Stimulated activated CD4-positive, alpha-beta T cell treated with anti-CD3 and anti-CD28 coated beads, Interleukin-12 subunit alpha, Interleukin-12 subunit beta, amount 100 ng/mL, for 24 hours (primary cell): Measurements from ENCODE around the gene SAMD1.
A peak's percentile ranks its signal among the peaks of the same experiment; 100 is the strongest.

Experiments
- DNase-seq, 2 experiments: peaks; one replicate each; pipeline ENCODE4 v3.0.0-alpha.2; 2020; ENCODE audit warnings: low read depth in 2 of 2

SAMD1 gene

DNA sequence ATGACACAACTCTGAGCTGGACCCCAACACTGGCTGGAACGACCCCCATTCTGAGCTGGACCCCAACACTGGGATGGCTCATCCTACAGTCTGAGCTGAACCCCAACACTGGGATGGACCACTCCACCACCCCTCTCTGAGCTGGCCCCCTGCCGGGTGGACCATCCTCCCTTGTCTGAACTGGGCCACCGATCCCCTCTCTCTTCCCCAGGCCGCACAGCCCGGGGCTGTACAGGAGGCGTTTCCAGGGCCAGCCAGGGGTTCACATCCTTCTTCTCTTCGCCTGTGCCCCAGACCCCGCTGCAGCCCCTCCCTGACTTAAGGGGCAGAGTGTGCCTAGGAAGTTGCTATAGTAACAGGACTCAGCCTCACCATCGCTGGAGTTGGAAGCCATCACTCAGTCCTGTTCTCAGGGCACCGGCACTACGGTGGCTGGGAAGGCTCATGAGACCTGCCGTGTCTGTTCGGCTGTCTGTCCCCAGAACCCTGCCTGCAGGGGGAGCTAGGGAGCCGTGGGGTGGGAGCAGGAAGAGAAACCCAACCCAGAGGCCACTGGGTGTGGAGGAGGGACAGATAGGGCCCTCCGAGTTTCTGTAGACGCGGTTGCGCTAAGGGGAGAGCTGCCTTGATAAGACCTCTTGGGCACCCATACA is 23.3 kb upstream of the SAMD1 start:
- DNase-seq = peak in 1 of 2 experiments; percentile 46

DNA sequence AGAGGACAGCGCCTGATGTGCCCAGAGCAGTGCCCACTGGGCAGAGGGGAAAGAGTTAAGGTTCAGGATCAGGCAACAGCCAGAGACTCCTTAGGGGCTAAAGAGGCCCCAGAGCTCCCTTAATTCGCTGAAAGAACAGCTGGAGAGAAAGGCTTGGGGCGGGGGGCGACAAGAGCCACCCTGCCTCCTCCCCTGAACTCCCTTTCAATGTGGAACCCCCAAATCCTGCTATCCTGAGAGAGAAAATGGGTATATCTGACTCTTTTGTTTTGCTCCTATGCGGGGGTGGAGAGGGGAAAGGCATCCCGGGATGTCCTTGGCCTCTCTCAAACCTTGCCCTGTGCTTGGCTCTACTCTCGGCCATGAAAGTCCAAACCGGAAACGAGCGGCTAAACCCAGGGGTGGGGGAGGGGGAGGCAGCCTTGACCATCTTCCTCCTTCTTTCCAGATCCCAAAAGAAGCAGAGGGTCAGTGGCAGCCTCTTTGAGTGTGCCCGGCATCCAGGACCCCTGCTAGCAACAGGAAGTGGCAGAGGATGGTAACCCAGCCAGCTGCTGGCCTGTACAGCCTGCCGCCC is 22.3 kb upstream of the SAMD1 start:
- DNase-seq = no peak

DNA sequence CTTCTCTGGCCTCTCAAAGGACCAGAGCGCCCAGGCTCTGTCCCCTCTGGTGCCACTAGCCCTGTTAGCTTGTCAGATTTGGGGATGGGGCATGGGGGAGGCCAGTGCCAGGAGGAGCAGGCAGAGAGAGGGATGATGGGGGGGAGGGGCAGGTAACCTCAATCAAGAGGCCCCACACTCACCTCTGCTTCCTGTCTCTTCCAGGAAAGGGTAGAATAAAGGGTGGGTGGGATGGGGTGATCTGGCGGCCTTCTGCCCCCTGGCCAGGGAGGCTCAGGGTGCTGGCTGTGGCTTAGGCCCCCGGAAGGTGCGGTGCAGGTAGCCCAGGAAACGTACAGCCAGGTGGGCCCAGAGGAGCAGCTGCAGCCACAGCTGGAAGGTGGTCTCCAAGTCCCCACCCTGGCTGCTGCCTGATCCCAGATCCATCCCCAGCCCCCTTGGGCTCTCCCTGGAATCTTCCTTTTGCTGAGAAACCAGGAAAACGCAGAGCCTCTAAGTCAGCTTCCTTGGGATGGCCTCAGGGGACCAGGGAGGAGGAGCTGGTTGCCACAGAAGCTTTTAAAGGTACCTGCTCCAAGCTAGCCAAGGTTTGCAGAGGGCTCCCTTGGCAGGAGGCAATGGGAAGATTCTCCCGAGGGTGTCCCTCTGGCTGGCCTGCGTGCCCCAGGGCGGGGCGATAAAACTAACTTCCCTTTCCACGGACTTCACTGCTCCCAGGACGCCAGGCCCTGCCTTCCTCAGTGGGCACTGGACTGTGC is 21.7 kb upstream of the SAMD1 start:
- DNase-seq = no peak

DNA sequence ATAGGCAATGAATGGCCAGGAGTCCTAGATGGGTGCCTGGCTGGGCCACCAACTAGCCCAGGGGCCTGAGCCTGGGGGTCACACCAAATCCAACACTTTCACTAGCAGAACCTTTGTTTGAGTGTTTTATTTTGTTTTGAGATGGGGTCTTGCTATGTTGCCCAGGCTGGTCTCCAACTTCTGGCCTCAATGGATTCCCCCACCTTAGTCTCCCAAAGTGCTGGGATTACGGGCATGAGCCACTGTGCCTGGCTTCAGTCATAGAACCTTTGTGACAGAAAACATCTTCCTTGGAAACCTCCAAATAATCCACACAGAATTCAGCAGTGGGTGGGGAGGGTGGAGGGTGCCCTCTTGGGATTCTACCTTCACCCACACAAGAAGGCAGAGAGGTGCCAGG is 20.9 kb upstream of the SAMD1 start:
- DNase-seq = no peak

DNA sequence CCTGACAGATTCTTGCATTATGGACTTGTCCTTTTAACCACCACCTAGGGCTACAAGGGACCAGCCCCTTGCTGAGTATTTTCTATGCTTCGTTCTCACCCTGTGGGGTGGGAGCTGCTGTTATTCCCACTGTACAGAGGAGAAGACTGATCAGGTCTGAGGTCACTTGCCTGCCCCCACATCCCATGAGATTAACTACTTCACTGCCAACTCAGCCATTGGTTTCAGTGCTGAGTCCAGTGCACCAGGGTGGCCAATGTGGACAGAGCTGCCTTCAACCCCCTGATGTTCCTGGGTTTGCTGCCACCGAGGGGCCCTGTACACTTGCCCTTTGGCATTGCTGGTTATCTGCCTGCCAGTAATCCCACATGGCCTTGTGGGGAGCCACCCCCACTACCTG is 20.1 kb upstream of the SAMD1 start:
- no peak for DNase-seq

DNA sequence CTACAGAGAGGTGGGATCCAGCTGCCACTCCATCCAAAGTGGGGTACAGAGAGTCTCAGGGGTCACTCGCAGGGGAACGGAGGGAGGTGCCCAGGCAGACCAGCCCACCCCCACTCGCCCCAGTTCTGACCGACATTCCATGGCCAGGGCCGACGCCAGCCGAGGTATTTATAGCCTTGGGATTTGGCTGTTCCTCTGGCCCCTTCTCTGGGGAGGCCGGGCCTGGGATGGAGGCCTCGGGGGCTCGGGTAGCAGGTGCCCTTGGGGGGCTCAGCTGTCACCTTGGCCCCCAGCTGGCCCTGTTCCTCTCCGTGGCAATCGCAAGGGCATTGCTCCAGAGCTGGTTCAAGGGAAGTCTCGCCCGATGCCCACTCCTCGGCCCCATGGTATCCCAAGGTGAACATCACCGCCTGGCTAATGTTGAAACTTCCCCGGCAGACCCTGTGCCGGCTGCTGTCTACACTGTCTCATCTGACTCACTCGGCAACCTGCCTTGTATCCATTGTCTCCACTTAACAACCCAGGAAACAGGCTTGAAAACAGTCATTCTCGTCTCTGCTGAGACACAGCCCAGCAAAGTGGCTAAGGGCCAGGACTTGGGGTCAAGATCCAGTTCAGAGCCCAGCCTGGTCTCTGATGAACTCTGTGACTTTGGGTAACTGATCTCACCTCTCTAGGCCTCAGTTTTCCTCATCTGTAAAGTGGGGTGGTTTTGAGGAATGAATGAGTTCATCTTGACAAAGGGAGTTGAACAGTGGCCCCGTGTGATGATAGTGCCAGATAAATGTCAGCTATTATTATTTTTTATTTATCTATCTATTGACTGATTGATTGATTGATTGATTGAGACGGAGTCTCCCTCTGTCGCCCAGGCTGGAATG is 17.3 kb upstream of the SAMD1 start:
- DNase-seq = no peak

DNA sequence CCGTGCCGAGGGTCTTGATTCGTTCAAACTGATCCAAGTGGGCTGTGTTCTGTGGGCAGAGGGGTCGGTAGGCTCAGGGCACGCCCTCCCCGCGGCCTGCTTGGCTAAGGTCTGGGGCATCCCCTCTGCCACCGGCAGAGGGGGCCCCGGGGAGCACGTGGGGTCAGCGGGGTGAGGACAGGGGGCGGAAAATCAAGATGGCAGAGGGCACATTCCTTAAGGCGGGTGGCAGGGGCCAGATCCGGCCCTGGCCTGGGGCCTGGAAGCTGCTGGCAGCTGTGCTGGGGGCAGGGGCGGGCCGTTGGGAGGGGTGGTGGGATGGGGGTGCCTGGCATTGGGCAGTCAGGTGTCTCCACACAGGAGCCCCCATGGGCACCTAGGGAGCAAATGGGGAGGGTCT is 16.3 kb upstream of the SAMD1 start:
- DNase-seq = no peak

DNA sequence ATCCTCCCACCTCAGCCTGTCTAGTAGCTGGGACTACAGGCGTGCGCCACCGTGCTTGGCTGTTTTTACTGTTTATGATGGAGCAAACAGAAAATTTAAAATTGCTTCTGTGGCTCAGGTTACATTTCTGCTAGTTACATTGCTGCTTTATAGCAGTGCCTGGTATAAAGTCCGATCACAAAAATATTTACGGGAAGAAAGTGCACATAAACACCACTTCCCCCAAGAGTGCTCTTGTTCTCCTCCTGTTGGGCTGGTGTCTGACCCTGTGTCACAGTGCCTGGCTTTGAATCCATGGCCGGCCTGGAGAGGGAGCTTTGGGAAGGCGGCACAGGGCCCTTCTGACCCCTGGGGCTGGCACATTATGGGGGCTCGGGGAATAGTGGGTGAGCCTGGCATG is 15.1 kb upstream of the SAMD1 start:
- no peak for DNase-seq

DNA sequence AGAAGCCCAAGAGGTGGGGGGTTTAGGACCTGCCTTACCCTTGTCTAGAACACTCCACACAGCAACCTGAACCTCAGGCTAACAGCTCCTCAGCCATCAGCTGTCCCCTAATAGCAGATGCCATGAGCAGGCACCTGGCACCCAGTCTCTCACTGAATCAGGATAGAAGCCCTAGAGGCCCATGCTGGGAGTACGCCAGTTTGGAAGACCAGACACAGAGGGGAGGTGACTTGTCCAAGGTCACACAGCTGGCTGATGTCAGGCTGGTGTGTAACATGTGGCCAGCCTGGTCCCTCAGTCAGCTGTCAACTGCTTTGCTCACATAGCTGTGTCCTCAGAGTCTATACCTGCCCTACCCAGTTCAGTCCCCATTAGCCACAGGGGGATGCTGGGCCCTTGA is 12.8 kb upstream of the SAMD1 start:
- no peak for DNase-seq

DNA sequence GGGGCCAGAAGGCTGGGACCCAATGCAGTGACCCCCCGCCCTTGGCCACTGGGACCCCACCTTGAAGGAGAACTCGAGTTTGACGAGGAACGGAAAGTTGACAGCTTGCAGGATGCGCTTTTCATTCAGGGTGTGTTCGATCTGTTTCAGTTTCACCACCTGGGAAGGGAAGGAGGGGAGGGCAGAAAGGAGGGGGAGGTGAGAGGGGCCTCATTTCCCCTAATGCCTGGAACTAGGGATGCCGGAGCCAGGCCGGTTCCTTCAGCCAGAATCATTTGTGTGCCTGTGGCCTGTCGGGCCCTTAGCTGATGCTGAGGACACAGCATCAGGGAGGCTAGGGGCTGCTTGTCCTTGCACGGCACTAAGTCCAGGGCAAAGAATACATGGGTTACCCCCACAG is 12.2 kb upstream of the SAMD1 start:
- DNase-seq = no peak

DNA sequence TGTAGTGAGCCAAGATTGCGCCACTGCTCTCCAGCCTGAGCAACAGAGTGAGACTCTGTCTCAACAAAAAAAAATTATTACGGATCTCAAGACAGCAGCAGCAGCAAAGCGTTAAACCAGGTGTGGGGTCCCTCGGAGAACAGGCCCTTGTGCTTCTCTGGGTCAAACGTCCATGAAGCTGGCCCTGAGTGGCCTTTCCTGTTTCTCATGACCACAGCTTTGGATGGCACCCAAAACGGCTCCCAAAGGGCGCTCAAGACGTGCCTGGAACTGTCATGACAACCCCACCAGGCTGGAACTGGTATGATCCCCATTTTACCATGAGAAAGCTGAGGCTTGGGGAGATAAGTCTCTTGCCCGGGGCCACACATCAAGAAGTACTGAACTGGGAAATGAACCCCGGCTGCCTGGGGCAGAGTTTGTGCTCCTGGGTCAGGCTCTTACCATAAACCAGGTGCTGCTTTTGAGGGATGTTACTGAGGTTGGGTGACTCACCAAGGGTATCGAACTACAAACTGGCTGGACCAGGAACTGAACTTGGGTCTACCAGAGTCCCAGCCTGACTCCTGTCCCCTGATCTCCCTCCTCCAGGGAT is 11.6 kb upstream of the SAMD1 start:
- DNase-seq = no peak

DNA sequence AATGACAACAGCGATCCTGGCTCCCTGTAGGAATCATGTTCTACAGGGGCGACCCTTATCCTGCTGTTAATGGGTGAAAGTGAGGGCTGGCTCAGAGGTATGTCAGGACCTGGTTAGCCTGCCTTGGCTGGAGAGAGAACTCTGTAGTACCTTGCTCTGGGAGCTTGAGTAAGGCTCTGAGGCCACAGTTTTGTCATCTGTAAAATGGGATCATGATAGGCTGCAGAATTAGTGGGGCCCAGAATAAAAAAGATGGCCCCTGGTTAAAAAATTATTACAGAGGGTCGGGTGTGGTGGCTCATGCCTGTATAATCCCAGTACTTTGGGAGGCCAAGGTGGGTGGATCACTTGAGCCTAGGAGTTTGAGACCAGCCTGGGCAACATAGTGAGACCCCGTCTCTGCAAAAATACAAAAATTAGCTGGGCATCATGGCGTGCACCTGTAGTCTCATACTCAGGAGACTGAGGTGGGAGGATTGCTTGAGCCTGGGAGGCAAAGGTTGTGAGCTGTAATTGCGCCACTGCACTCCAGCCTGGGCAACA is 10.5 kb upstream of the SAMD1 start:
- DNase-seq = no peak

DNA sequence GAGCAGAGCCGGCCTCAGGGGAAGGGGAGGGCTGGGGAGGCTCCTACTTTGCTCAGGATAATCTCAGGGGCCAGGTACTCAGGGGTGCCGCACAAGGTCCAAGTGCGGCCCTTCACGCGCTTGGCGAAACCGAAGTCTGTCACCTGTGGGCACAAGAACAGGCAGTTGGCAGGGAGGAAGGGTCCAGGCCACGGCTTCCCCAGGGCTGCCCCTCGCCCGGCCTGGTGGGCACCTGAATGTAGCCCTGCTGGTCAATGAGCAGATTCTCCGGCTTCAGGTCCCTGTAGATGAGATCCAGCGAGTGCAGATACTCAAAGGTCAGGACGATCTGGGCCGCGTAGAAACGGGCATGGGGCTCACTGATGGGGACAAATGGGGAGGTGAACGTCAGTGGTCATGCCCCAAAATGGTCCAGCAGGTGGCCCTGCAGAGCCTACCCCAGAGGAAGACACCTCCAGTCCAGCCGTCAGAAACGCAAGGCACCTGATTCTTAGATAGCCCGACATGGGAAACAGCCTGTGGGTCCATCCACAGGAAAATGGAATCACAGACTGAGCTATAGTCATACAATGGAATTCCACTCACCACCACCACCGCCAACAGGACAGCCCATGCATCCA is 7.1 kb upstream of the SAMD1 start:
- DNase-seq = no peak

DNA sequence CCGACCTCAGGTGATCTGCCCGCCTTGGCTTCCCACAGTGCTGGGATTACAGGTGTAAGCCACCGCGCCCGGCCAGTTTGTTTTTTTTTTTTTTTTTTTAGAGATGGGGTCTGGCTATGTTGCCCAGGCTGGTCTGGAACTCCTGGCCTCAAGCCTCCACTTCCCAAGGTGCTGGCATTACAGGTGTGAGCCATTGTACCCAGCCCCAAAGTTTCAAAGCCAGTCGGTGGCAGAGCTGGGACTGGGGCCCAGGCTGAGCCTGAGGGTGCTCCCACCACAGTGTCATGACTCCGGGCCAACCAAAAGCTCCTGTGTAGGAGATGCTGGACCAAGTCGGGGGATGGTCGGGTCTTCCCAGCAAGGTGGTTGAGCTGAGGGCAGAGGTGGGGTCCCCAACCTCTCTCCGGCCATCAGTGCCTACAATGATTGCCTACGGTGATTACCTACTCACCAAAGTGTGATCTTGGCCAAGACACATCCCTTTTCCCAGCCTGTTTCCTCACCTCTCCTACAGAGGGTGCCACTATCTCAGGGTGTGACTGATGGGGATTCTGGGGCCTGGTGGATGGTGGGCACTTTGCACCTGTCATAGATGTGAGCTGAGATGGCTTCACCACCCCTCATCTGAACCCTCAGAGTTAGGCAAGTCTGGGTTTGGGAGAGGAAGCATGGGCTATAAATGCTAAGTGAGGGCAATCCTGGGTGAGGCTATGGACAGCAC is 5.9 kb upstream of the SAMD1 start:
- no peak for DNase-seq

DNA sequence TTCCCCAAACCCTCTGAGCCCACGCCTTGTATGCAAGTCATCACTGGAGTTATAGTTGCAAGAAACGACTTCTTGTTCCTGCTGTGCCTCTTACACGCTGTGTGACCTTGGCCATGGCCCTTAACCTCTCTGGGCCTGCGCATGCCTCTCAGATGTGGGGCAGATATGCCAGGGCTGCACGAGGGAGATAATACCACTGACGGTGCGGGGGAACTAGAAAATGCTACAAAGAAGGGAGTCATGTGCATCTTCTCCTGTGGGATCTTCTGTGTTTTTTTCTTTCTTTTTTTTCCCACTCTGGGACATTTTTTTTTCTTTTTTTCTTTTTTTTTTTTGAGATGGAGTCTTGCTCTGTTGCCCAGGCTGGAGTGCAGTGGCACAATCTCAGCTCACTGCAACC is 4.3 kb upstream of the SAMD1 start:
- no peak for DNase-seq

DNA sequence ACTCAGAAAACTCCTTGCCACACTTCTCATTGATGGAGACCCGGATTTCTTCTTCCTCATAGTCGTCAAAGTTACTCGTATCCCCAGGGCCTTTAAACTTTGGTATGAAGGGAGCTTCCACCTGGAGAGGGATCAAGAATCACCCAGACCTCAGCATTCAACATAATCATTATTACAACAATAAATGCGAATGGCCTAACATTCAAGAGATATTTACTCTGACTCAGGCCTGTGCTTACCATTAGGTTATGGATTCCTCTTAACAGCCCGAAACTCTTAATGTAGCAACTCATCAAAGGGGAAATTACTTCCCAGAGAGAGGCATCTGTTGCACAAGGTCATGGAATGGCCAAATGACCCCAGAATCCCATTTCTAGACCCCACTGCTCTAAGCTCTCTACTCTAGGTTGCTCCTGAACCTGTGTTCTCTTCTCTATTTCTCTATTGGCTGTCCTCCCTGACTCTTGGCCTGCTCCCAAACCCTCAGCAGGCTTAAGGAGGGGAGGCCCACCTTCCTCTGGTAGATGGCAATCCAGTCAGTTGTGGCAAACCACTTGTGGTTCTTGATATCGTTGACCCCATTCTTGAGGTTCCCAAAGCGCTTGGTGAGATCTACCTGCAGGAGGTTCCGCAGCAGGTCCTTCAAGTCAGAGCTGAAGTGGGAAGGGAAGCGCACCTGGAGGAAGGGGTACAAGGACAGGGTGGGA is 2.7 kb upstream of the SAMD1 start:
- DNase-seq = no peak

DNA sequence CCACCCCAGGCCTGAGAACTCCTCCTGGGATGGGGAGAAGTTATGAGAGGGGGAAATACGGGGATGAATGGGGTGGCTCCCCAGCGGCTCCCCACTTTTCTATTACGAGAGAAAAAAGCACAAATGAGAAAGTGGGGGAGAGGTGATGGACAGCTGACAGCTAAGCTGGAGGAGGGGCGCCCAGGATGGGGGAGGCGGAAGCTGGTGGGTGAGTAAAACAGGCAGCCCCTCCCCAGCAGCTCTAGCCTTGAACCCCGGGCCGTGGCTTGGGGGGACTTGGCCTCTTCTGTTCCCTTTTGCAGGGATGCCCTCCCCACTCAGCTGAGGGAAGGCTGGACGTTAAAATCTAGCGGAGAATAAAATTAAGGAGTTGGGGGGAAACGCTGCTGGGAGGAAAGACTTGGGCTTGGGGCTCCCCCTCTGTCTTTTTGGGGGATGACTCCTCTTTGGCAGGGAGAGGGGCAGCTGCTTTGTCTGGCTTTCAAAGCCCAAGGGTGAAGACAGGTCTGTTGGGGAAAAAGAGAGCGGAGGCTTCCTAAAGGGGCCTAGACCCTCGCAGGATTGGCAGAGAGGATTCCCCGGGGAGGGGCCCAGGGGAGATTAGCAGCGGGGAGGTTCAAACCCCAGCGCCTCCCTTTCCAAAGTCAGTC is 1.4 kb upstream of the SAMD1 start:
- no peak for DNase-seq

DNA sequence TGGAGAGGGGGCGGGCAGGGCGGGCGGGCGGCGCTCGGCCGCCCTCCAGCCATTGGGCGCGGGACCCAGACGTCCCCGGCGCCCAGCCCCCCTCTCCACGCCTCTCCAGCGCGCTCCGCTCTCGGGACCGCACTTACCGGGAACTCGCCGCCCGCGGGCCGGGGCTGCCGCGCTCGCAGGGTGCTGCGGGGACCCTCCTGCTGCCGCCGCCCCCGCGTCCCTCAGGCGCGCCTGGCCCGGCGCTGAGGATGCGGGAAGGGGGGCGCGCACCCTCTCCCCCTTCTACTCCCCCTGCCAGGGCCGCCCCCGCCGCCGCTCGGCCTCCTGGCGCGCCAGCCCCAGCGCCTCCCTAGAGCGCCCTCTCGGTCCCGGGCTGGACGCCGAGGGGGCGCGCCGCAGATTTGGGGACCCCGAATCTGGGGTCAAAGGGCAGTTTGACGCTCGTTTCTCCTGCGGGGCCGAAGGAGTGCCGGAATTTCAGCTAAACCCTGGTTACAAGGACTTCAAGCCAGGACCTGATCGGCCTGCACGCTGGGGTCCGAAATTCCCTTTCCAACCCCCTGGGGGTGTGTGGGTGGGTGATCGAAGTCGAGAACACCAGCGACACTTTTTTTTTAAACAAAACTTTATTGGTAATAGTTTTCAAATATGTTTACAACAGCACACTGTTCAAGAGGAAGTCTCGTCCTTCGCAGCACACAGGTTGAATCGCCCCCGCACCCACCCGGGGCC is 696 bp upstream of the SAMD1 start:
- DNase-seq = peak; percentile 34 to 67
